BE2C (cell line): ENCODE results near the gene EIF5B.
"Not testable (repeated sequence)": the region's sequence is repeated elsewhere in the genome, so short reads cannot be mapped to it uniquely, and the experiment has no call there.

Source experiments
- DNase-seq: peaks from one replicate; pipeline ENCODE4 v3.0.0-alpha.2; 2020
- H3K27me3 ChIP-seq: fragments of 250-450 bp; sonication (Bioruptor Pico); 2 replicates; pipeline ENCODE4 v1.5.1; 2020; ENCODE audit warnings: mild to moderate bottlenecking
- H3K36me3 ChIP-seq: fragments of 250-450 bp; sonication (Bioruptor Pico); 2 replicates; pipeline ENCODE4 v1.5.1; 2020; ENCODE audit warnings: mild to moderate bottlenecking
- H3K4me1 ChIP-seq: fragments of 250-450 bp; sonication (Bioruptor Pico); 2 replicates; pipeline ENCODE4 v1.5.1; 2020
- H3K4me3 ChIP-seq: 2 replicates; pipeline ENCODE4 v1.5.1; 2011; ENCODE audit warnings: low read depth, low read length
- H3K9me3 ChIP-seq: fragments of 250-450 bp; sonication (Bioruptor Pico); 2 replicates; pipeline ENCODE4 v1.5.1; 2020
- TF ChIP-seq, protein P1 (sequence below): IDR thresholded peaks from 2 replicates; pipeline ENCODE4 v1.5.1; 2012; ENCODE audit warnings: mild to moderate bottlenecking, low read depth, low read length

The EIF5B gene

DNA sequence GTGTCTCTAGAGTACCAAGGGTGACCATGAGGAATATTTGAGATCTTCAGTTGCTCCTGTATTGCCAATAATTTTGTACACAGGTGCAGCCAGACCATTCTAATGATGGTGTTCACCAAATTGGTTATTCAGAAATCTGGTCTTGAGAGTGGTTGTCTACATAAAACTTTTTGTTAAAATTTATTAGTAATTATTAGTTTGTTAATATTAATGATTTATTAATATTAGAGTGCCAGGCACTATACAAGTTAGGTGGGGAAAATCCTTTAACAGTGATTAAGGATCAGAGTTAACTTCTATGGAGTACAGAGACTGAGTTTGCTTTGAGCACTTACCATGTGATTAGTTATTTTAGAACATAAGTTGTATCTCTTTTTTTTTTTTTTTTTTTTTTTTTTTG, 9.0 kb downstream of the EIF5B start:
- Histone ChIP-seq H3K27me3 (no peaks in the 10 kb centered on the region), H3K4me1 (no peaks in the 10 kb centered on the region), H3K4me3 (no peak overlapping the region), H3K36me3 (no peaks in the 10 kb centered on the region), H3K9me3 (no peaks in the 10 kb centered on the region)
- TF ChIP-seq, protein P1, sequence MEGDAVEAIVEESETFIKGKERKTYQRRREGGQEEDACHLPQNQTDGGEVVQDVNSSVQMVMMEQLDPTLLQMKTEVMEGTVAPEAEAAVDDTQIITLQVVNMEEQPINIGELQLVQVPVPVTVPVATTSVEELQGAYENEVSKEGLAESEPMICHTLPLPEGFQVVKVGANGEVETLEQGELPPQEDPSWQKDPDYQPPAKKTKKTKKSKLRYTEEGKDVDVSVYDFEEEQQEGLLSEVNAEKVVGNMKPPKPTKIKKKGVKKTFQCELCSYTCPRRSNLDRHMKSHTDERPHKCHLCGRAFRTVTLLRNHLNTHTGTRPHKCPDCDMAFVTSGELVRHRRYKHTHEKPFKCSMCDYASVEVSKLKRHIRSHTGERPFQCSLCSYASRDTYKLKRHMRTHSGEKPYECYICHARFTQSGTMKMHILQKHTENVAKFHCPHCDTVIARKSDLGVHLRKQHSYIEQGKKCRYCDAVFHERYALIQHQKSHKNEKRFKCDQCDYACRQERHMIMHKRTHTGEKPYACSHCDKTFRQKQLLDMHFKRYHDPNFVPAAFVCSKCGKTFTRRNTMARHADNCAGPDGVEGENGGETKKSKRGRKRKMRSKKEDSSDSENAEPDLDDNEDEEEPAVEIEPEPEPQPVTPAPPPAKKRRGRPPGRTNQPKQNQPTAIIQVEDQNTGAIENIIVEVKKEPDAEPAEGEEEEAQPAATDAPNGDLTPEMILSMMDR = no peak
- DNase-seq = no peak

DNA sequence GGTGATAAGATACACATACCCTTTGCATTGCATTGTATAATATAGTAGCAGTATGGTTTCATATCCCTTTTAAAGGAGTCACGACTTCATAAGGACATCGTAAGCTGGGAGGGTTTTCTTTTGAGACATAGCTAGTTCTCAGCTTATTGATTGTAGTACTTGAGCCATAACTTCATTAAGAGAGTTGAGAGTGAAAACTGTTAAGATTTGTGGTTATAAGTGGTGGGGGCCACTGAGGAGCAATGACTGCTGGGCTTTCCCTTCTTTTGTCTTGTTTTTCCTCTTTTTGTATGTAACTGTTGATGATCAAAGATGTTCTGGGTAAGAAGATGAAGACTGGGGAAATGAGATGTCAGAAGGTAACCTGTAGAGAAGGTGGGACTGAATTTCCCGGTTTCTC, 11.0 kb downstream of the EIF5B start:
- TF ChIP-seq, protein P1 = no peak
- no peak overlapping the region for H3K4me3 ChIP-seq
- no peaks in the 10 kb centered on the region for H3K4me1 ChIP-seq
- no peaks in the 10 kb centered on the region for H3K36me3 ChIP-seq
- H3K9me3 ChIP-seq = no peaks in the 10 kb centered on the region
- no peak for DNase-seq
- H3K27me3 ChIP-seq = no peaks in the 10 kb centered on the region

DNA sequence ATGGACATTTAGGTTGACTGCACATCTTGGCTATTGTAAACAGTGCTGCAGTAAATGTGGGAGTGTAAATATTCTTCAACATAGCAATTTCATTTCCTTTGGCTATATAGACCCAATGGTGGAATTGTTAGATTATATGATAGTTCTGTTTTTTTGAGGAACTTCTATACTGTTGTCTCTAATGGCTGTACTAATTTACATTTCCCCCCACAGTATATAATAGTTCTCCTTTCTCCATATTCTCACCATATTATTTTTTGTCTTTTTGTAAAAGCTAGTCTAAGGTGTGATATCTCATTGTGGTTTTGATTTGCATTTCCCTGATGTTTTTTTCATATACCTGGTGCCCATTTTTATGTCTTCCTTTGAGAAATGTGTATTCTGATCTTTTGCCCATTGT, 13.0 kb downstream of the EIF5B start:
- Histone ChIP-seq H3K27me3 (no peaks in the 10 kb centered on the region), H3K4me1 (no peaks in the 10 kb centered on the region), H3K36me3 (no peaks in the 10 kb centered on the region), H3K9me3 (no peaks in the 10 kb centered on the region), H3K4me3 (no peak overlapping the region)
- no peak for DNase-seq
- TF ChIP-seq, protein P1 = no peak

DNA sequence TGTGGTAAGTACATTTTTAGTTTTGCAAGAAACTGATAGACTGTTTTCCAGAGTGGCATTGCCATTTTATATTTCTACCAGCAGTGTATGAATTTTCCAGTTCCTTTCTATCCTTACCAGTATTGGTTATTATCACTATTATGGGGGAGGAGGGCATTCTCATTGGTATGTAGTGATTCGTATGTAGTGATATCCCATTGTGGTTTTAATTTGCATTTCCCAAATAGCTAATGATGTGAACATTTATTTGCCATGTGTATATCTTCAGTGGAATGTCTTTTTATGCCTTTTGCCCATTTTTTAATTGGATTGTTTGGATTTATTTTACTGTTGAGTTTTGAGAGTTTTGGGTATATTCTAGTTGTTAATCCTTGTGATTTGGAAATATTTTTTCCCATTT, 16.9 kb downstream of the EIF5B start:
- Histone ChIP-seq H3K9me3 (no peaks in the 10 kb centered on the region), H3K27me3 (no peaks in the 10 kb centered on the region), H3K36me3 (no peaks in the 10 kb centered on the region), H3K4me1 (no peaks in the 10 kb centered on the region), H3K4me3 (no peak overlapping the region)
- DNase-seq = no peak
- TF ChIP-seq, protein P1 = no peak

DNA sequence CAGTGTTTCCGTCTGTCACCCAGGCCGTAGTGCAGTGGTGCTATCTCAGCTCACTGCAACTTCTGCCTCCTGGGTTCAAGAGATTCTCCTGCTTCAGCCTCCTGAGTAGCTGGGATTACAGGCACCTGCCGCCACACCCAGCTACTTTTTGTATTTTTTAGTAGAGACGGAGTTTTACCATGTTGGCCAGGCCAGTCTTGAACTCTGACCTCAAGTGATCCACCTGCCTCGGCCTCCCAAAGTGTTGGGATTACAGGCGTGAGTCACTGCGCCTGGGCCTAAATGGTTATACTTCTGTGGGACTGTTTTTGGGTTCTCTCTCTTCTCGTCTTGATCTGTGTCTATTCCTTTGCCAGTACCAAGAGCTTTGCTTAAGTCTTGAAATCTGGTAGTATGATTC, 17.6 kb downstream of the EIF5B start:
- not testable (repeated sequence) for H3K4me3 ChIP-seq, H3K4me1 ChIP-seq, H3K9me3 ChIP-seq, H3K36me3 ChIP-seq, H3K27me3 ChIP-seq, DNase-seq

DNA sequence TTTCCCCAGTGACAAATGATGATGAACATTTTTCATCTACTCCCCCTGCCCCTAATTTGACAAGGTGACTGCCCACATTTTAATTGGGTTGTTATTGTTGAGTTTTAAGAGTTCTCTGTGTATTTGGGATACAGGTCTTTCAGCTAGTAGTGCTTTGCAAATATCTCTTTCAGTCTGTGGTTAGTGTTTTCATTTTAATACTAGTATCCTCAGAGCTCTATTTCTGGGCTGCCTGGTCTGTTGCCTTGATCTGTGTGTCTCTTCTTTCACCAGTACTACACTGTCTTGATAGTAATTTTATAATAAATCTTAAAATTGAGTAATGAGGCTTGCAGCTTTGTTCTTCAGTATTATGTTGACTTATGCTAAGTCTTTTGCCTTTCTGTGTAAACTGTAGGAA, 19.7 kb downstream of the EIF5B start:
- TF ChIP-seq, protein P1 = no peak
- H3K36me3 ChIP-seq = no peaks in the 10 kb centered on the region

DNA sequence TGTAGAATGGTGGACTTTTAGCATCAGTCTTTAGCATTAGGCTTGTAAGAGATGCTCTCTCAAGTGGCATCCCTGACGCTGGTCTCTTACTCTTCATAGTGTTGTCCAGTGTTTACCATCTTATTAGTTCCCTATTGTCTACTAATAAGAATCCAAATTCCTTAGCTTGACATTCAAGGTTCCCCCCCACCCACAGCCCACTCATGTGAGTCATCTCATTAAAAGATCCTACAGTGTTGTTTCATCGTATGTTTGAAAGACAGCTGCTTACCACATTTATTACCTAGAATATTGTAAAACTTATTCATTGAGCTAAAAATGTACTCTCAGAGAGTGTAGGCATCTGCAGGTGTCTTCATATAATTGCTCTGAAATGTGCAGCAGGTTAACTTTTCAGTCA, 28.5 kb downstream of the EIF5B start:
- H3K36me3 ChIP-seq = peaks cover 12% of the 10 kb centered on the region
- no peaks in the 10 kb centered on the region for H3K27me3 ChIP-seq
- no peak overlapping the region for H3K4me3 ChIP-seq
- no peak for DNase-seq
- H3K9me3 ChIP-seq = no peaks in the 10 kb centered on the region
- TF ChIP-seq, protein P1 = no peak
- H3K4me1 ChIP-seq = no peaks in the 10 kb centered on the region

More for the DNA sequence above, 19.7 kb downstream of the EIF5B start:
- Histone ChIP-seq H3K4me1 (no peaks in the 10 kb centered on the region), H3K27me3 (no peaks in the 10 kb centered on the region), H3K4me3 (no peak overlapping the region), H3K9me3 (no peaks in the 10 kb centered on the region)
- no peak for DNase-seq

DNA sequence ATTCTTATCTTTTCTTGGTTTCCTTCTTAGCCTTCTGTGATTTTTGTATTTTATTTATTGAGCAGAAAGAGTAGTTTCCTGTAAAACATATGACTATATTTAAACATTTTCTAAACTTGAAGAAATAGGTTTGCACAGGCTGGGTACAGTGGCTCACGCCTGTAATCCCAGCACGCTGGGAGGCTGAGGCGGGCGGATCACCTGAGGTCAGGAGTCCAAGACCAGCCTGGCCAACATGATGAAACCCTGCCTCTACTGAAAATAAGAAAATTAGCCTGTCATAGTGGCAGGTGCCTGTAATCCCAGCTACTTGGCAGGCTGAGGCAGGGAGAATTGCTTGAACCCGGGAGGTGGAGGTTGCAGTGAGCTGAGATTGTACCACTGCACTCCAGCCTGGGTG, 31.7 kb downstream of the EIF5B start:
- DNase-seq, H3K4me1 ChIP-seq, H3K4me3 ChIP-seq, H3K27me3 ChIP-seq, H3K9me3 ChIP-seq: not testable (repeated sequence)
- peaks cover 12% of the 10 kb centered on the region for H3K36me3 ChIP-seq
